ENCODE results near the gene ATOSB.

ATOSB gene

GRCh38 chr9:35110327-35110761 is 5.3 kb downstream of the ATOSB start:
- DNase-seq (ENCODE audit: insufficient read length, low spot score) (no peak), FAIRE-seq (no peak)
- no peak for TF ChIP-seq CTCF (IDR thresholded peaks at IDR 0.05; ENCODE audit: insufficient read depth, missing control alignments)

GRCh38 chr9:35108946-35109575 is 6.6 kb downstream of the ATOSB start:
- FAIRE-seq (no peak), DNase-seq (ENCODE audit: insufficient read length, low spot score) (no peak)
- TF ChIP-seq CTCF (IDR thresholded peaks at IDR 0.05; ENCODE audit: insufficient read depth, missing control alignments) = no peak

GRCh38 chr9:35108461-35108860 is 7.2 kb downstream of the ATOSB start:
- no peak for DNase-seq (ENCODE audit: insufficient read length, low spot score)
- FAIRE-seq = no peak
- no peak for TF ChIP-seq CTCF (IDR thresholded peaks at IDR 0.05; ENCODE audit: insufficient read depth, missing control alignments)

- TF ChIP-seq CTCF (IDR thresholded peaks at IDR 0.05; ENCODE audit: insufficient read depth, missing control alignments) = no peak
- no peak for FAIRE-seq
- DNase-seq (ENCODE audit: insufficient read length, low spot score) = no peak
Measured at GRCh38 chr9:35107297-35108290, 8.1 kb downstream of the ATOSB start.

- TF ChIP-seq CTCF (IDR thresholded peaks at IDR 0.05; ENCODE audit: insufficient read depth, missing control alignments) = no peak
- no peak for DNase-seq (ENCODE audit: insufficient read length, low spot score)
- no peak for FAIRE-seq
Measured at GRCh38 chr9:35106343-35106730, 9.3 kb downstream of the ATOSB start.

- TF ChIP-seq CTCF (IDR thresholded peaks at IDR 0.05; ENCODE audit: insufficient read depth, missing control alignments) = no peak
- FAIRE-seq = no peak
- no peak for DNase-seq (ENCODE audit: insufficient read length, low spot score)
Measured at GRCh38 chr9:35105571-35106342, 9.9 kb downstream of the ATOSB start.
